D721Med (cell line): ENCODE results near the gene RPL3.

Source experiments
- DNase-seq: peaks from one replicate; pipeline ENCODE4 v3.0.0; 2011; ENCODE audit warnings: low spot score; ENCODE audit not compliant: insufficient read length
- FAIRE-seq: peaks from 2 replicates; lab custom pipeline; 2011; peaks lifted over from hg19 to GRCh38; lab: Jason Lieb, UNC
- TF ChIP-seq, protein P1 (sequence below): IDR thresholded peaks from 2 replicates; pipeline ENCODE4 v1.5.1; 2012; ENCODE audit warnings: mild to moderate bottlenecking, control low read depth; ENCODE audit not compliant: insufficient read depth; ENCODE audit errors: missing control alignments

RPL3 gene

DNA sequence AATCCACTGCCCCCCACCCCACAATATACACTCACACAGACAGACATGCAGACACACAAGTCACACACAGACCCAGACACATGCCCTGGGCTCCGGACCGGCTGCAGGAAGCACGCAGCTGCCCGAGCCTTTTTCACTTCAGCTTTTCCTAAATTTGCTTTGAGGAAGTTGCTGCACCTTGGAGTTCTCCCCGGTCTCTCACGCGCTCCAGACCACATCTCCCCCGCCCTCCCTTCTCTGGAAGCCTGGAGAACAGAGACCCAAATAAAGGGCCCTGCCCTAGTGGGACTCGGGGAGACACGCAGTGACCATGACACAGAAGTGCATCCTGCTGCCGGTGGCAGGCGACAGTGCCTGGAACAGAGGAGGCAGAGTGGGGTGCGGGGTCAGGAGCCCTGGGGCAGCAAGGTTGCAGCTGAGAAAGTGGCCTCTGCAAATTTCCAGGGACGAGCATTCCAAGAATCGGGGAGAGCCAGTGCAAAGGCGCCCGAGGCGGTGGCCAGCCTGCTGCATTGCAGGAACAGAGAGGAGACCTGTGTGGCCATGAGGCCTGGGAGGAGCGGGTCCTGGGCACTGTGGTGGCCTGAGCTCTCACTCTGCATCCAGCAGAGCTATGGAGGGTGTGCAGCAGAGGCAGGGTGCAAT lies 19.1 kb downstream of the RPL3 start:
- TF ChIP-seq, protein P1, sequence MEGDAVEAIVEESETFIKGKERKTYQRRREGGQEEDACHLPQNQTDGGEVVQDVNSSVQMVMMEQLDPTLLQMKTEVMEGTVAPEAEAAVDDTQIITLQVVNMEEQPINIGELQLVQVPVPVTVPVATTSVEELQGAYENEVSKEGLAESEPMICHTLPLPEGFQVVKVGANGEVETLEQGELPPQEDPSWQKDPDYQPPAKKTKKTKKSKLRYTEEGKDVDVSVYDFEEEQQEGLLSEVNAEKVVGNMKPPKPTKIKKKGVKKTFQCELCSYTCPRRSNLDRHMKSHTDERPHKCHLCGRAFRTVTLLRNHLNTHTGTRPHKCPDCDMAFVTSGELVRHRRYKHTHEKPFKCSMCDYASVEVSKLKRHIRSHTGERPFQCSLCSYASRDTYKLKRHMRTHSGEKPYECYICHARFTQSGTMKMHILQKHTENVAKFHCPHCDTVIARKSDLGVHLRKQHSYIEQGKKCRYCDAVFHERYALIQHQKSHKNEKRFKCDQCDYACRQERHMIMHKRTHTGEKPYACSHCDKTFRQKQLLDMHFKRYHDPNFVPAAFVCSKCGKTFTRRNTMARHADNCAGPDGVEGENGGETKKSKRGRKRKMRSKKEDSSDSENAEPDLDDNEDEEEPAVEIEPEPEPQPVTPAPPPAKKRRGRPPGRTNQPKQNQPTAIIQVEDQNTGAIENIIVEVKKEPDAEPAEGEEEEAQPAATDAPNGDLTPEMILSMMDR, result no peak
- FAIRE-seq (no peak), DNase-seq (no peak)

DNA sequence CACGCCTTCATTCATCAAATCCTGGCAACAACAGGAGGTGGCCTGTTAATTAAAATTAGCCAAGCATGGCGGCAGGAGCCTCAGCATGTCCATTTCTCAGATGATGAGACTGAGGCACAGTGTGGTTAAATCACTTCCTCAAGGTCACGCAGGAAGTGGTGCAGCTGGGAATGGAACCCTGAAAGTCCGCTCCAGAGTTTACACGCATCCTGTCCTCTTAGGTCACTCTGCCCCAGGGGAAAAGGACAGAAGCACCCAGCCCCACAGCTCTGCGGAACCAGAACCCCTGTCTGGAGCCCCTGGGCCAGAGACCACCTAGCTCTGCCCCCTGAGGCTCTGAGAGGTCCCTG lies 19.6 kb downstream of the RPL3 start:
- DNase-seq, result no peak
- TF ChIP-seq, protein P1, result no peak
- FAIRE-seq, result no peak

DNA sequence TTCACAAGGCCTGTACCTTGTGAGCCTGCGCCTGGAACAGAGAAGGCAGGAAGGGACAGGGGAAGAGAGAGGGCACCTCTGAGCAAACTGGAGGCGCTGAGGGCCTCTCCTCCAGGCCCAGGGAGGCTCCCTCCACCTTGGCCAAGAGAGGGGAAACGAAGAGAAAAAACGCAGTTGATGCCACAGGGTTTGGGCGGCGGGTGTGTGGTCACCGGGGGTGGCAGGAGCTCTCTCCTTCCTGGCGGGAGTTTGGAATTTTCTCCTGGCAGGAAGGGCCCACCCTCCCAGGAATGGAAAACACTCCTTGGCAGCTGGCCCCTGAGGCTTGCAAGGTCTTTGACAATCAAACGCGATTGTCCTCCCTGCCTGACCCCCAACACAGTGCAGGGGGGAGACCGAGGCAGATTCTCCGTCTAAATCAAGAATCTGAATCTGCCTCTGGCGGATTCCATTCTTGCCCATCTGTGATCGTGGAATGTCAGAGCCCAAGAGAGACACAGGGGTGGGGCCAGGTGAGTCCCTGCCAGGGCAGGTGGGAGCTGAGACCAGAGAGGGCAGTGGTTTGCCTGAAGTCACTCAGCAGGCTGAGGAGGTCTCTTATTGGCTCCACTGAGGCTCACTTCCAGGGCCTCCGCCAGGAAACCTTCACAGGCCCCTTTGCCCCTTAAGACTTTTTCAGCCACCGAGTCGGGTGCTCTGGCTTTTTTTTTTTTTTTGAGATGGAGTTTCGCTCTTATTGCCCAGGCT lies 21.0 kb downstream of the RPL3 start:
- DNase-seq, result no peak
- no peak for FAIRE-seq
- TF ChIP-seq, protein P1, result no peak

DNA sequence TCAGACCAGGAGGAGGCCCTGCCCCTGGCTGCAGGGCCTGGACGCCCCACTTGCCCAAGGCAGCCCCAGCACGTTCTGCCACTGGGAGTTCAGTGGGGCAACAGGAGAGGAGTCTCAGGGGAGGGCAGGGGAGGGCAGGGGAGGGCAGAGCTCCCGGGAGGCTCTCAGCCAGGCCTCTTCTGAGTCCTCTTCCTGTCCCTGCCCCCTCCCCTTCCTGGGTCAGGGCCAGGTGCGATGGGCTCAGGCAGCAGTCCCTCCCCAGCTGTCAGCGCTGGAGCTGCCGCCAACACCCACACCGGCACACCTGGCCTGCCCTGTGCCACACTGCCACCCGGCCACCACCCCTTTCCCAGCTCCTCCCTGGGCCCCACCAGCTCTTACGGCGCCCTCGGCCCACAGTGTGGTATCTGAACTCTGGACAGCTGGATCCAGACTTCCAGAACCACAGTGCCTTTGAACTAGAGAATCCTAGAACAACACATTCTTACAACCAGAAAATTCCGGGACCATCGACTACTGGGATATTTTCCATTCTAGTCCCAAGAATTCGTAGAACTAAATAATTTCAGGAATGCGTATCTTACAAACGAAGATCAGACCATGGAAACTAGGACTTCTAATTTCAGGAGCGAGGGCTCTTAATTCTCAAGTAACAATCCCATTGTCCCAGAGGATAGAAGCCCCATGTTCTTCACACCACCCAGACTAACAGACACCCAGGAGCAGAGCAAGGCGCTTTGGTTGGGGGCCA lies 21.8 kb downstream of the RPL3 start:
- TF ChIP-seq, protein P1, result no peak
- DNase-seq (no peak), FAIRE-seq (no peak)

DNA sequence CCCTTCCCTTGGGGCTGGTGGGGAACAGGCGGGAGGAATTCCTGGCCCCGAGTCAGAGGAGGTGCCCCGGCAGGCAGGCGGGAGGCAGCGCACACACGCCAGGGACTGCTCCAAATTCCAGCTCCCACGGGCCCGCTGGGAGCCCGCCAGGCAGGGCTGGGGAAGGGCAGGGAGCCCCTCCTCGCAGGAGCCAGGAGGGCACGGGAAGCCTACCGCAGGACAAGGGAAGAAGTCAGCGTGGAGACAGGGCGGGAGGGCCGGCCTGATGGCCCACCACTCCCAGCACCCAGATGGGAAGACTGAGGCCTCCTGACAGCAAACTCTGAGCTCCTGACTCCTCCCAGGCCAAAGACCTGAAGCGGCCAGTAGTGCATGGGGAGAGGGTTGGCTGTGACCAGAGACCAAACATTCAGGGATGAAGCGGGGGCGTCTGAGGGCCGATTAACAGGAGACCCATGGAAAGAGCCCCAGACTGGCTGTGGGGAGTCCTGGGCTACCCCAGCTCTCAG lies 22.4 kb downstream of the RPL3 start:
- no peak for FAIRE-seq
- no peak for DNase-seq
- TF ChIP-seq, protein P1, result no peak

DNA sequence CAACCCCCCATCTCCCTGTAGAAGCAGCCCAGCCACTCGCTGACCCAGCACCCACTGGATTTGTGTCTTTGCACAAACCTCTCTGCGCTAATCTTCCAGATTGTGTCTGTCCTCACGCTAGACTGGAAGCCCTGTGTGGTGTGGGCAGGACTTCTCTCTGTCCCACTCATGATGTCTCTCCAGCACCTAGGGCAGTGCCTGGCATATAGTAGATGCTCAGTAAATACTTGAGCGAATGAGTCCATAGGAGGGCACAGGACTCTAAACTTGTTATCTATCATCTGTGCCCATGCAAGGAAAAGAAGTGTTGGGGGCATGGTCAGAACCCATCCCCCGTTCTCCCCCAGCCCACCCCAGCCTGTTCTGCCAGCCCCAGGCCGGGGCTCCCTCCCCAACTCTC lies 22.9 kb downstream of the RPL3 start:
- DNase-seq (no peak), FAIRE-seq (no peak)
- TF ChIP-seq, protein P1, result no peak
